K562 (cell line): Measurements from ENCODE around the gene TNIP2. TPM values are rescaled to one million over a fixed set of nuclear protein-coding genes. Genes with fewer than 3 reads are reported as not detected.

Source experiments
- ATAC-seq: fragments of 200-7000 bp; cut with Tn5 transposase; 3 replicates; pipeline ENCODE4 v1.9.1; 2020; ENCODE audit warnings: moderate library complexity
- BruUV-seq: library from RNA; stranded (reverse); fragments of 400-500 nt; replicated peaks from 2 replicates; lab custom pipeline; 2021; lab: Mats Ljungman, UMichigan
- CTCF ChIA-PET: fragments of 300-600 bp; formaldehyde crosslinking; extraction: SDS; loops from one replicate; lab custom pipeline; 2021; ENCODE audit warnings: low intra/inter-chr PET ratio; lab: Yijun Ruan, JAX
- POLR2A ChIA-PET: fragments of 300-600, 350-650 bp; sonication (Branson Sonifier 250); formaldehyde crosslinking; extraction: SDS; loops from one replicate; lab custom pipeline; 2021; ENCODE audit warnings: antibody characterized with exemption, inconsistent platforms; lab: Yijun Ruan, JAX
- DNase-seq, 4 experiments: peaks; one replicate each; pipeline versions ENCODE4 v3.0.0 to v3.0.0-alpha.2; 2011 to 2018; ENCODE audit warnings: low spot score in 3 of 4, mixed read lengths in 3 of 4; ENCODE audit errors: extremely low read depth in 1 of 4
- FAIRE-seq: peaks from 2 replicates; lab custom pipeline; 2011; peaks lifted over from hg19 to GRCh38; lab: Jason Lieb, UNC
- H2AFZ ChIP-seq: 2 replicates; pipeline ENCODE4 v1.6.0; 2011; ENCODE audit warnings: low read depth, low read length, control low read depth, inconsistent platforms
- H3K27ac ChIP-seq: fragments of 200-600 bp; 3 replicates; pipeline ENCODE4 v1.8.0; 2011; ENCODE audit warnings: low read depth, mild to moderate bottlenecking, control low read depth, inconsistent platforms, low read length, moderate library complexity, mixed read lengths; ENCODE audit errors: extremely low read depth
- H3K27me3 ChIP-seq, 2 experiments: fragments of 300-600 bp in 1 of 2; 2 replicates in 1 of 2; 3 replicates in 1 of 2; pipeline versions ENCODE4 v1.6.0 to v1.8.0; 2011; ENCODE audit warnings: inconsistent platforms in 2 of 2, low read length in 2 of 2, mild to moderate bottlenecking in 1 of 2, mixed read lengths in 1 of 2, moderate library complexity in 1 of 2; ENCODE audit not compliant: control insufficient read depth in 2 of 2, insufficient read depth in 2 of 2
- H3K36me3 ChIP-seq: fragments of 300-600 bp; 3 replicates; pipeline ENCODE4 v1.8.0; 2011; ENCODE audit warnings: mild to moderate bottlenecking, low read length, inconsistent platforms; ENCODE audit not compliant: control insufficient read depth, insufficient read depth
- H3K4me1 ChIP-seq, 2 experiments: fragments of 200-600 bp in 1 of 2; replicated peaks in 1 of 2; 2 replicates in 1 of 2; 3 replicates in 1 of 2; pipeline versions ENCODE4 v1.5.1 to v1.8.0; 2011; ENCODE audit warnings: inconsistent platforms in 2 of 2, low read length in 2 of 2, mild to moderate bottlenecking in 1 of 2, mixed read lengths in 1 of 2, moderate library complexity in 1 of 2; ENCODE audit not compliant: control insufficient read depth in 2 of 2, insufficient read depth in 2 of 2
- H3K4me2 ChIP-seq: 2 replicates; pipeline ENCODE4 v1.6.1; 2011; ENCODE audit warnings: low read length, control low read depth, inconsistent platforms, mixed read lengths; ENCODE audit not compliant: insufficient read depth
- H3K4me3 ChIP-seq: fragments of 200-600 bp; sonication (generic), shearing (Covaris generic); 2 replicates; pipeline ENCODE4 v1.5.1; 2016; ENCODE audit warnings: control low read depth, inconsistent platforms
- H3K79me2 ChIP-seq: fragments of 200-600 bp; 3 replicates; pipeline ENCODE4 v1.8.0; 2011; ENCODE audit warnings: low read length, inconsistent platforms; ENCODE audit not compliant: control insufficient read depth, insufficient read depth
- H3K9ac ChIP-seq, 2 experiments: 2 replicates each; pipeline versions ENCODE4 v1.6.0 to v1.6.1; 2011; ENCODE audit warnings: low read depth in 2 of 2, low read length in 2 of 2, control low read depth in 1 of 2, inconsistent platforms in 1 of 2, mild to moderate bottlenecking in 1 of 2, mixed read lengths in 1 of 2; ENCODE audit not compliant: insufficient read depth in 1 of 2
- H3K9me1 ChIP-seq: one replicate; pipeline ENCODE4 v1.6.0; 2011; ENCODE audit warnings: inconsistent platforms, mild to moderate bottlenecking, low read length, moderate library complexity; ENCODE audit not compliant: control insufficient read depth, insufficient read depth
- H3K9me3 ChIP-seq: replicated peaks from 2 replicates; pipeline ENCODE4 v1.5.1; 2011; ENCODE audit warnings: low read depth, low read length, inconsistent platforms; ENCODE audit not compliant: control insufficient read depth, insufficient read depth
- H4K20me1 ChIP-seq: replicated peaks from 2 replicates; pipeline ENCODE4 v1.6.1; 2011; ENCODE audit warnings: low read length, inconsistent platforms, mixed read lengths; ENCODE audit not compliant: control insufficient read depth, insufficient read depth
- CXXC5 ChIP-seq: fragments of 250-450 bp; sonication (Bioruptor Pico); IDR thresholded peaks from 2 replicates; pipeline ENCODE4 v1.8.0; 2022; ENCODE audit warnings: inconsistent platforms, mild to moderate bottlenecking, moderate library complexity
- ILK ChIP-seq: fragments of 450-650 bp; IDR thresholded peaks from 2 replicates; pipeline ENCODE4 v1.6.1; 2016; ENCODE audit warnings: missing genetic modification characterization, low read depth, mild to moderate bottlenecking, missing compliant biosample characterization, moderate library complexity, borderline replicate concordance
- POLR2G ChIP-seq: fragments of 200-400 bp; formaldehyde crosslinking; IDR thresholded peaks from 2 replicates; pipeline ENCODE4 v1.6.1; 2017; ENCODE audit warnings: low read depth, mild to moderate bottlenecking, antibody characterized with exemption, low read length, moderate library complexity
- ZNF584 ChIP-seq: fragments of 200-800 bp; sonication (Bioruptor generic); IDR thresholded peaks from 2 replicates; pipeline ENCODE4 v1.6.1; 2016; ENCODE audit warnings: low read depth, mild to moderate bottlenecking, missing genetic modification characterization, missing compliant biosample characterization
- WGBS: fragments of 100-300 bp; shearing (Covaris generic); methylation state at CpG from one replicate; pipeline ENCODE4 v1.1.6; 2016; ENCODE audit warnings: low coverage, mixed read lengths; ENCODE audit not compliant: insufficient coverage; ENCODE audit errors: missing lambda C conversion rate; 5-methylcytosine and 5-hydroxymethylcytosine counted together
- in situ Hi-C: fragments of 300-500 bp; cut with MboI; formaldehyde crosslinking; loops from 4 replicates; pipeline ENCODE4 v1.15.0; 2018; ENCODE audit warnings: inconsistent platforms, mixed read lengths
- intact Hi-C: fragments of 100-400 bp; cut with micrococcal nuclease; formaldehyde crosslinking; loops from 2 replicates; pipeline ENCODE4 v1.14.2; 2022
- polyA plus RNA-seq, 8 experiments: library from polyadenylated mRNA; depleted of rRNA in 4 of 8; stranded (reverse) in 5 of 8; unstranded in 3 of 8; fragments of >200 nt; fragmentation: Nextera tagmentation in 2 of 8; fragmentation: Illumina TruSeq in 1 of 8; extraction: Ambion mirVana in 2 of 8; extraction: Trizol in 1 of 8; gene quantifications; 2 replicates each; pipeline versions ENCODE4 v1.2.1 to v1.2.3, GENCODE V29; 2011 to 2014; ENCODE audit warnings: inconsistent platforms in 1 of 8, missing spikeins in 1 of 8
- total RNA-seq, 7 experiments: library from RNA; depleted of rRNA in 6 of 7; stranded (reverse); fragments of >200 nt in 6 of 7; fragmentation: Illumina TruSeq in 2 of 7; extraction: Trizol in 2 of 7; gene quantifications; 2 replicates each; pipeline versions ENCODE4 v1.2.1 to v1.2.3, GENCODE V29; 2011 to 2021; ENCODE audit warnings: low replicate concordance in 1 of 7
- TF ChIP-seq, protein P1 (sequence below): fragments of 450-650 bp; IDR thresholded peaks from 2 replicates; pipeline ENCODE4 v1.6.1; 2018; ENCODE audit warnings: mild to moderate bottlenecking, low read depth; ENCODE audit not compliant: partially characterized antibody
- TF ChIP-seq, protein P2 (sequence below): fragments of 250-450 bp; sonication (Bioruptor Pico); IDR thresholded peaks from 2 replicates; pipeline ENCODE4 v1.5.0; 2022; ENCODE audit warnings: mild to moderate bottlenecking
- TF ChIP-seq, protein P3 (sequence below): sonication (generic); formaldehyde crosslinking; IDR thresholded peaks from 2 replicates; pipeline ENCODE4 v1.8.0; 2022; ENCODE audit warnings: mild to moderate bottlenecking, missing genetic modification reagents
- TF ChIP-seq, protein P4 (sequence below): IDR thresholded peaks from 2 replicates; pipeline ENCODE4 v1.6.1; 2014; ENCODE audit warnings: antibody characterized with exemption

The TNIP2 gene
- total and polyA plus RNA-seq, 9 of the 15 experiments (the other 6 are each of a cell fraction or from before 2014, with no cell fraction given): 0.61 to 42.6 (median 19.5) TPM

- H2AFZ ChIP-seq: no peak overlapping the region
- BruUV-seq: no TSS peak
- 85% methylated on average over 21 of the region's 21 CpGs for WGBS
- no peak for ATAC-seq
- no peaks in the 10 kb centered on the region for H3K79me2 ChIP-seq
- in situ Hi-C loops (no loop called here), intact Hi-C loops (no loop called here)
- no peaks in the 10 kb centered on the region for H3K27me3 ChIP-seq
- CTCF ChIA-PET: no interaction called here
- POLR2A ChIA-PET: interaction anchor here (0.6 to 1.1 kb wide), 4 partner anchors 12 to 164 kb away, joined by 3 to 5 read pairs (median 3); partner anchors contain the start of gene TNIP2
- no peak overlapping the region for H3K4me3 ChIP-seq
- H3K4me1 ChIP-seq: peaks cover 2 to 14% of the 10 kb centered on the region in 2 experiments; a peak in 4 of 5 replicates
- TF ChIP-seq, protein P1, sequence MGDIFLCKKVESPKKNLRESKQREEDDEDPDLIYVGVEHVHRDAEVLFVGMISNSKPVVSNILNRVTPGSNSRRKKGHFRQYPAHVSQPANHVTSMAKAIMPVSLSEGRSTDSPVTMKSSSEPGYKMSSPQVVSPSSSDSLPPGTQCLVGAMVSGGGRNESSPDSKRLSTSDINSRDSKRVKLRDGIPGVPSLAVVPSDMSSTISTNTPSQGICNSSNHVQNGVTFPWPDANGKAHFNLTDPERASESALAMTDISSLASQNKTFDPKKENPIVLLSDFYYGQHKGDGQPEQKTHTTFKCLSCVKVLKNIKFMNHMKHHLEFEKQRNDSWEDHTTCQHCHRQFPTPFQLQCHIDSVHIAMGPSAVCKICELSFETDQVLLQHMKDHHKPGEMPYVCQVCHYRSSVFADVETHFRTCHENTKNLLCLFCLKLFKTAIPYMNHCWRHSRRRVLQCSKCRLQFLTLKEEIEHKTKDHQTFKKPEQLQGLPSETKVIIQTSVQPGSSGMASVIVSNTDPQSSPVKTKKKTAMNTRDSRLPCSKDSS: no peak
- TF ChIP-seq, protein P2, sequence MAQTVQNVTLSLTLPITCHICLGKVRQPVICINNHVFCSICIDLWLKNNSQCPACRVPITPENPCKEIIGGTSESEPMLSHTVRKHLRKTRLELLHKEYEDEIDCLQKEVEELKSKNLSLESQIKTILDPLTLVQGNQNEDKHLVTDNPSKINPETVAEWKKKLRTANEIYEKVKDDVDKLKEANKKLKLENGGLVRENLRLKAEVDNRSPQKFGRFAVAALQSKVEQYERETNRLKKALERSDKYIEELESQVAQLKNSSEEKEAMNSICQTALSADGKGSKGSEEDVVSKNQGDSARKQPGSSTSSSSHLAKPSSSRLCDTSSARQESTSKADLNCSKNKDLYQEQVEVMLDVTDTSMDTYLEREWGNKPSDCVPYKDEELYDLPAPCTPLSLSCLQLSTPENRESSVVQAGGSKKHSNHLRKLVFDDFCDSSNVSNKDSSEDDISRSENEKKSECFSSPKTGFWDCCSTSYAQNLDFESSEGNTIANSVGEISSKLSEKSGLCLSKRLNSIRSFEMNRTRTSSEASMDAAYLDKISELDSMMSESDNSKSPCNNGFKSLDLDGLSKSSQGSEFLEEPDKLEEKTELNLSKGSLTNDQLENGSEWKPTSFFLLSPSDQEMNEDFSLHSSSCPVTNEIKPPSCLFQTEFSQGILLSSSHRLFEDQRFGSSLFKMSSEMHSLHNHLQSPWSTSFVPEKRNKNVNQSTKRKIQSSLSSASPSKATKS (CRISPR knock-in tag): no peak
- TF ChIP-seq CXXC5 (CRISPR knock-in tag): no peak
- no peak for TF ChIP-seq ILK (tag)
- 0 out of 2 replicates have a peak, but pooled peaks have one; percentile 5 for TF ChIP-seq POLR2G
- no peak for TF ChIP-seq ZNF584 (CRISPR knock-in tag)
- TF ChIP-seq, protein P3, sequence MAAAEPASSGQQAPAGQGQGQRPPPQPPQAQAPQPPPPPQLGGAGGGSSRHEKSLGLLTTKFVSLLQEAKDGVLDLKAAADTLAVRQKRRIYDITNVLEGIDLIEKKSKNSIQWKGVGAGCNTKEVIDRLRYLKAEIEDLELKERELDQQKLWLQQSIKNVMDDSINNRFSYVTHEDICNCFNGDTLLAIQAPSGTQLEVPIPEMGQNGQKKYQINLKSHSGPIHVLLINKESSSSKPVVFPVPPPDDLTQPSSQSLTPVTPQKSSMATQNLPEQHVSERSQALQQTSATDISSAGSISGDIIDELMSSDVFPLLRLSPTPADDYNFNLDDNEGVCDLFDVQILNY: no peak
- TF ChIP-seq, protein P4, sequence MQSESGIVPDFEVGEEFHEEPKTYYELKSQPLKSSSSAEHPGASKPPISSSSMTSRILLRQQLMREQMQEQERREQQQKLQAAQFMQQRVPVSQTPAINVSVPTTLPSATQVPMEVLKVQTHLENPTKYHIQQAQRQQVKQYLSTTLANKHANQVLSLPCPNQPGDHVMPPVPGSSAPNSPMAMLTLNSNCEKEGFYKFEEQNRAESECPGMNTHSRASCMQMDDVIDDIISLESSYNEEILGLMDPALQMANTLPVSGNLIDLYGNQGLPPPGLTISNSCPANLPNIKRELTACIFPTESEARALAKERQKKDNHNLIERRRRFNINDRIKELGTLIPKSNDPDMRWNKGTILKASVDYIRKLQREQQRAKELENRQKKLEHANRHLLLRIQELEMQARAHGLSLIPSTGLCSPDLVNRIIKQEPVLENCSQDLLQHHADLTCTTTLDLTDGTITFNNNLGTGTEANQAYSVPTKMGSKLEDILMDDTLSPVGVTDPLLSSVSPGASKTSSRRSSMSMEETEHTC: no peak
- H3K27ac ChIP-seq: no peak overlapping the region
- no peak overlapping the region for H3K4me2 ChIP-seq
- no peaks in the 10 kb centered on the region for H3K9me3 ChIP-seq
- H3K36me3 ChIP-seq: peaks cover 66% of the 10 kb centered on the region; the same call in 2 of the 3 replicates
- H4K20me1 ChIP-seq: no peaks in the 10 kb centered on the region; the same call in 1 of the 2 replicates
- no peaks in the 10 kb centered on the region for H3K9me1 ChIP-seq
- FAIRE-seq: no peak
- DNase-seq: no peak
- H3K9ac ChIP-seq: no peak overlapping the region
Measured at GRCh38 chr4:2743518-2744445, 12.4 kb downstream of the TNIP2 start.
